Measurements from ENCODE around the gene SVIL. TPM values are rescaled to one million over a fixed set of nuclear protein-coding genes. Genes with fewer than 3 reads are reported as not detected.

SVIL gene
- total RNA-seq, 2 experiments from 2014 or later = 10.3 to 12.8 TPM

- H3K9me3 Mint-ChIP-seq = no peaks in the 10 kb centered on the region
- ChIA-PET CTCF (interaction anchor here (1.2 to 1.4 kb wide), 2 partner anchors 56 to 90 kb away, joined by 3 to 4 read pairs; no protein-coding TSS in a partner anchor), POLR2A (interaction anchor here (1.5 to 3.1 kb wide), 2 partner anchors 12 to 89 kb away, joined by 3 to 20 read pairs; no protein-coding TSS in a partner anchor)
- DNase-seq = no peak
- peaks cover 13% of the 10 kb centered on the region for H3K27me3 Mint-ChIP-seq
- H3K4me3 Mint-ChIP-seq = no peak overlapping the region
- no peak overlapping the region for H3K27ac Mint-ChIP-seq
- peaks cover 2% of the 10 kb centered on the region for H3K36me3 Mint-ChIP-seq (ENCODE audit: low read depth)
- H3K4me1 Mint-ChIP-seq = peaks cover 34% of the 10 kb centered on the region
Observed at GRCh38 chr10:29646238-29646902, 11.6 kb upstream of the SVIL start.

DNA sequence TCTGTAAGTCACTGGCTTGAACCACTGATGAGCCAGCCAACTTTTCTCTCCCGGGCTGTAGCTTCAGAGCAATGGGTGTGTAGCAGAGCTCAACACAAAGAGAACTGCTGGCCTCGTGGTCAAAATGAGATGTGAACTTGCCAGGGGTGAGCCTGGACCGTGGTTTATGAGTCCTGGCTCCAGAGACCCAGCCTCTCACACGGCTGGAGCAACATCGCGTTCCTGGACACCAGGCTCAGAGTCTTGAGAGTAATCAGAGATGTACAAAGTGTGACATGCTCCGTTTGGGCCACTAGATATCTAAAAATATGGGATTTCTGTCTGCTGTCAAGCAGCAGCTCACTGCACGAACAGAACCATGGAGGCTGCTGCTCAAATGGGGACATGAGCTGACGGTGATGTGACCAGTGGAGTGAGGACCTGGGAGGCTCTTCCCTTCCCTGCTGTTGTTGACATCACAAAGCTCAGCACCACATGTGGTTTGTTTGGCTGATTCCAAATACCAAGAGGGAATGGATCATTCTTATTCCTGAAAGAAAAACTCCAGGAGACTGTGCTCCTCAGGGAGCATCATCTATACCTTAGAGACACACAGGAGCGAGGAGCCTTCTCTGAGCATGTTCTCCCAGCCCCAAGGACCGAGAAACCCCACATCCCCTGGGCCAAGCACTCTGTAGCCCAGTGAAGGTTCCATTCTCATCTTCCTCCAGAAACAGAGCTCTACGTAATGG, 9.2 kb upstream of the SVIL start:
- peaks cover 30% of the 10 kb centered on the region for H3K4me1 Mint-ChIP-seq
- H3K4me3 Mint-ChIP-seq = no peak overlapping the region
- H3K27me3 Mint-ChIP-seq = peaks cover 2% of the 10 kb centered on the region
- H3K27ac Mint-ChIP-seq = no peak overlapping the region
- H3K9me3 Mint-ChIP-seq = no peaks in the 10 kb centered on the region
- CTCF ChIA-PET = no interaction called here
- POLR2A ChIA-PET = interaction anchor here (1.1 kb wide), 1 partner anchor 38 kb away, joined by 3 read pairs; no protein-coding TSS in a partner anchor
- no peak for DNase-seq
- H3K36me3 Mint-ChIP-seq (ENCODE audit: low read depth) = no peaks in the 10 kb centered on the region

GRCh38 chr10:29642990-29643389, 8.2 kb upstream of the SVIL start:
- no peak for DNase-seq
- Mint-ChIP-seq H3K27me3 (peaks cover 2% of the 10 kb centered on the region), H3K4me3 (no peak overlapping the region), H3K36me3 (ENCODE audit: low read depth) (no peaks in the 10 kb centered on the region), H3K27ac (no peak overlapping the region), H3K9me3 (no peaks in the 10 kb centered on the region), H3K4me1 (peaks cover 21% of the 10 kb centered on the region)
- POLR2A ChIA-PET = interaction anchor here (1.1 kb wide), 1 partner anchor 38 kb away, joined by 3 read pairs; no protein-coding TSS in a partner anchor
- CTCF ChIA-PET = no interaction called here

DNA sequence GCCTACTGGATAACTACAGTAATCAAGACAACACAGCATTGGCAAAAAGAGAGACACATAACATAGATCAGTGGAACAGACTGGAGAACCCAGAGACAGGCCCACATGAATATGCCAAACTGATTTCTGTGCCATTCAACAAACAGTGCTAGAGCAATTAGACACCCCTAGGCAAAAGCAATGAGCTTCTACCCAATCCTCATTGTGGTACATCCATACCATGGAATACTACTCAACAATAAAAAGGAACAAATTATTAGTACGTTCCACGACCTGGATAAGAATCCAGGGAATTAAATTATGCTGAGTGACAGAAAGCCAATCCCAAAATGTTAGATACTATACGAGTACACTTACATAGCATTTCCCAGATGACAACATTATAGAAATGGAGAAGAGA, 2.8 kb upstream of the SVIL start:
- ChIA-PET CTCF (no interaction called here), POLR2A (no interaction called here)
- Mint-ChIP-seq H3K36me3 (ENCODE audit: low read depth) (peaks cover 4% of the 10 kb centered on the region), H3K27me3 (no peaks in the 10 kb centered on the region), H3K9me3 (no peaks in the 10 kb centered on the region), H3K4me1 (peaks cover 39% of the 10 kb centered on the region), H3K4me3 (no peak overlapping the region), H3K27ac (no peak overlapping the region)
- no peak for DNase-seq

- CTCF ChIA-PET = no interaction called here
- POLR2A ChIA-PET = interaction anchor here (1.3 to 1.4 kb wide), 2 partner anchors 22 to 45 kb away, joined by 4 to 6 read pairs; no protein-coding TSS in a partner anchor
- no peak for DNase-seq
- Mint-ChIP-seq H3K4me3 (no peak overlapping the region), H3K9me3 (no peaks in the 10 kb centered on the region), H3K27ac (no peak overlapping the region), H3K27me3 (no peaks in the 10 kb centered on the region), H3K4me1 (peaks cover 41% of the 10 kb centered on the region), H3K36me3 (ENCODE audit: low read depth) (peaks cover 4% of the 10 kb centered on the region)
Observed at GRCh38 chr10:29636178-29636577, 1.4 kb upstream of the SVIL start.

GRCh38 chr10:29635711-29636144, 957 bp upstream of the SVIL start:
- H3K9me3 Mint-ChIP-seq = no peaks in the 10 kb centered on the region
- ChIA-PET POLR2A (interaction anchor here (1.3 to 1.4 kb wide), 2 partner anchors 22 to 46 kb away, joined by 4 to 6 read pairs; no protein-coding TSS in a partner anchor), CTCF (no interaction called here)
- peaks cover 4% of the 10 kb centered on the region for H3K36me3 Mint-ChIP-seq (ENCODE audit: low read depth)
- peak; percentile 18 for DNase-seq
- H3K4me3 Mint-ChIP-seq = no peak overlapping the region
- no peaks in the 10 kb centered on the region for H3K27me3 Mint-ChIP-seq
- H3K27ac Mint-ChIP-seq = peak overlapping the region; percentile 2
- H3K4me1 Mint-ChIP-seq = peaks cover 41% of the 10 kb centered on the region

GRCh38 chr10:29634105-29634504, 666 bp downstream of the SVIL start:
- CTCF ChIA-PET = no interaction called here
- DNase-seq = no peak
- Mint-ChIP-seq H3K4me3 (no peak overlapping the region), H3K27ac (no peak overlapping the region), H3K27me3 (no peaks in the 10 kb centered on the region), H3K9me3 (no peaks in the 10 kb centered on the region), H3K36me3 (ENCODE audit: low read depth) (peaks cover 4% of the 10 kb centered on the region), H3K4me1 (peaks cover 41% of the 10 kb centered on the region)
- POLR2A ChIA-PET = no interaction called here

- DNase-seq = no peak
- peaks cover 27% of the 10 kb centered on the region for H3K4me1 Mint-ChIP-seq
- CTCF ChIA-PET = no interaction called here
- no peaks in the 10 kb centered on the region for H3K9me3 Mint-ChIP-seq
- H3K36me3 Mint-ChIP-seq (ENCODE audit: low read depth) = no peaks in the 10 kb centered on the region
- H3K27ac Mint-ChIP-seq = no peak overlapping the region
- no peak overlapping the region for H3K4me3 Mint-ChIP-seq
- POLR2A ChIA-PET = no interaction called here
- H3K27me3 Mint-ChIP-seq = no peaks in the 10 kb centered on the region
Observed at GRCh38 chr10:29631049-29631339, 3.8 kb downstream of the SVIL start.

- Mint-ChIP-seq H3K36me3 (ENCODE audit: low read depth) (no peaks in the 10 kb centered on the region), H3K4me3 (no peak overlapping the region), H3K4me1 (peaks cover 22% of the 10 kb centered on the region), H3K27me3 (no peaks in the 10 kb centered on the region), H3K27ac (no peak overlapping the region), H3K9me3 (no peaks in the 10 kb centered on the region)
- ChIA-PET CTCF (no interaction called here), POLR2A (no interaction called here)
- DNase-seq = no peak
Observed at GRCh38 chr10:29630205-29631048, 4.3 kb downstream of the SVIL start.

DNA sequence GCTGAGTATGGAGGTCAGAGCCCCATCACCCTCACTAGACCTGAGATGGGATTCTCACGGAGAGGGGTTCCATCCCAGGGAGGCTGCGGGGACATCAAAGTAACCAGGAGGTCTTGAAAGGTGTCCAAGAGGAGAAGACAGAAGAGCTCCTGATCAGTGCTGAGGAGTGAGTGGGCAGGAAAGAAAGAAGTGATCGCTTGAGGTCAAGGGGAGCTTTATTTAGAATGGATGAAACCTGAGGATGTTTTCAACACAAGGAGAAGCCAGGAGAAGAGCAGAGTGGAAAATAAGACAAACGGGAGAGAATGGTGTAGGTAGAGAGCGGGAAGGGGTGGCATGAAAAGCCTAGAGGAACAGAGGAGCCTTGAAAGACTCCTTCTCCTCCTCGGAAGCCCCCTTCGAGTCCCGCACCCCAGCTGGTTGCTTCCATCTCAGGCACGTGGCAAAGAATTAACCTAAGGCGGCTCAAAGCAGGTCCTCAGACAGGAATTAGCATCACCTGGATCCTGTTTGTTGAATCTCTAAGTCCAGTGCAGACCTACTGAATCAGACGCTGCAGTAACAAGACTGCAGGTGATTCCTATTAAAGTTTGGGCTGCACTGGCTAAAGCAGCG, 5.8 kb downstream of the SVIL start:
- no peaks in the 10 kb centered on the region for H3K36me3 Mint-ChIP-seq (ENCODE audit: low read depth)
- H3K27me3 Mint-ChIP-seq = no peaks in the 10 kb centered on the region
- DNase-seq = no peak
- ChIA-PET CTCF (no interaction called here), POLR2A (no interaction called here)
- no peak overlapping the region for H3K4me3 Mint-ChIP-seq
- H3K27ac Mint-ChIP-seq = no peak overlapping the region
- no peaks in the 10 kb centered on the region for H3K9me3 Mint-ChIP-seq
- H3K4me1 Mint-ChIP-seq = peaks cover 13% of the 10 kb centered on the region

DNA sequence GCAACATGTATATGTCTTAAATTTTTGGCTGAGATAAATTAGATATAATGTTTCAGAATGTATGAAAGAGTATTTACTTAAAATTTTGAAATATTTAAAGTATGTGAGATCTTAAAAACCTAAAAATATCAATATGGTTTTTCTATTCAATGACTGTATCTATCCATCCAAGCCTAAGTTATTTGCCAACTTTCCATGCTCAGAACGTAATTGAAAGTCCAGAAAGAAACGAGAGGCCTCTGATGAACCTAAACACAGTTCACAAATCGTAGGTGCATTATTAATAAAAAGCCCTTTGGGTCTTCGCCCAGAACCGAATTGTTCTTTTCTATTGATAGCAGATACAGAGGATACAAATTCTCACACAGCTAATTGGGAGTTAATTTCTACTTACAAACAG, 6.5 kb downstream of the SVIL start:
- Mint-ChIP-seq H3K4me3 (no peak overlapping the region), H3K36me3 (ENCODE audit: low read depth) (no peaks in the 10 kb centered on the region), H3K27me3 (no peaks in the 10 kb centered on the region), H3K4me1 (peaks cover 6% of the 10 kb centered on the region), H3K9me3 (no peaks in the 10 kb centered on the region), H3K27ac (no peak overlapping the region)
- CTCF ChIA-PET = no interaction called here
- POLR2A ChIA-PET = no interaction called here
- no peak for DNase-seq

DNA sequence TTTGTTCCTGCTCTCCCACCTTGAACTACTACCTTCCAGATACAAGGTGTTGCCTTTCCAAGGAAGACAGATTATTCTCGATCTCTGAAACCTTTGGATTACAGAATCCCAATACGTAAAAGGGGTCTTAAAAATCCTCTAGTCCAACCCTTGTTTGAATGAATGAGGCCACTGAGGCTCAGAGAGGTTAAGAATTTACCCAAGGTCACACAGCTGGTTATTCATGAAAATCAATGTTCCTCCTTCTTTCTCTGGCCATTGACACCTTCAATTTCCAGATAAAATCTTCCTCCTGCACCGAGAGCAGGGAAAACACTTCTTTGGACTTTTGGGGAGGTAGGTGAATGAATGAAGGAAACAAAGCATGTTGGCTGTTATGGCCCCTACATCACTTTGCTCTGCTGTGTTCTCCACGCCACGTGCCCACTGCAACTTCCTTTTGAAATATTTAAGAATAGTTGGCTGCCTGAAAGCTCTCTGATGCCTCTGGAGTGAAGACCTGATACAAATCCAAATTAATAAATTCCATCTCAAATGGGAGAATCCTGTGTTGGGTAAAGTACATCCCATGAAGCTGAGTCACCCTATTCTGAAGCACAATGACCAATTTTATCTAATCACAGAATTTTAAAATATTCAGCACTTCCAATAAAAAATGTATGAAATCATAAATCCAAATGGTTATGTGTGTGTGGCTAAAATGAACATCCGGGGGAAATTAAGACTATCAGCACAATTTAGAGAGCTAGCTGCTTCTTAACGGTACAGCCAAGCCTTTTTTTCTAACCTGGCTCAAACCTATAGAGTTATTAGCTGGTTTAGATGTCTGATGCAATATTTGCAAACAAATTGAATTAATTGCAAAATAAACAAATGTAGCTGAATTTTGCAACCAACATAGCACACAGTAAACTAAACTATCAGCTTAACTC, 7.3 kb downstream of the SVIL start:
- H3K27me3 Mint-ChIP-seq = no peaks in the 10 kb centered on the region
- H3K4me3 Mint-ChIP-seq = no peak overlapping the region
- no peak overlapping the region for H3K27ac Mint-ChIP-seq
- no peaks in the 10 kb centered on the region for H3K36me3 Mint-ChIP-seq (ENCODE audit: low read depth)
- POLR2A ChIA-PET = no interaction called here
- peaks cover 1% of the 10 kb centered on the region for H3K4me1 Mint-ChIP-seq
- no peak for DNase-seq
- H3K9me3 Mint-ChIP-seq = no peaks in the 10 kb centered on the region
- CTCF ChIA-PET = interaction anchor here (0.5 kb wide), 1 partner anchor 15 kb away, joined by 5 read pairs; no protein-coding TSS in a partner anchor
